ENCODE data around the gene ZNF221.

Gene ZNF221

DNA sequence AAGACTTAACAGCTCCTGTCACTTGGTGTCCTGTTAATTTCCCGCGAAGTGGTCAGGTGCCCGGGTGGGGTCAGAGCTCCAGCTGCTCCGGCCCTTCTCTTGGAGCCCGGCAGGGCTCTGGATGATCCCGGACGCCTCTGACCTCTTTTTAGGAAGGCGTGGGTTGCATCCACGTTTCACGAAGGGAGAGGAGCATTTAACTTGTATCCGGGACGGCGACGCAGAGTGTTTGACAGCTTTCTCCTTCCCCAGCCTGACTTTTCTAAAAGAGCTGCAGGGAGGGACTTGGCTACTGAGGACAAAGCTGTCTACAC, 33.6 kb downstream of the ZNF221 start:
- DNase-seq (ENCODE audit: low read depth), result no peak
- H3K4me3 ChIP-seq (ENCODE audit: low read depth, low read length), result peak overlapping the region; percentile 59
- no peak for TF ChIP-seq CTCF (IDR thresholded peaks at IDR 0.05; ENCODE audit: insufficient read depth, low read depth, low read length, missing control alignments)

DNA sequence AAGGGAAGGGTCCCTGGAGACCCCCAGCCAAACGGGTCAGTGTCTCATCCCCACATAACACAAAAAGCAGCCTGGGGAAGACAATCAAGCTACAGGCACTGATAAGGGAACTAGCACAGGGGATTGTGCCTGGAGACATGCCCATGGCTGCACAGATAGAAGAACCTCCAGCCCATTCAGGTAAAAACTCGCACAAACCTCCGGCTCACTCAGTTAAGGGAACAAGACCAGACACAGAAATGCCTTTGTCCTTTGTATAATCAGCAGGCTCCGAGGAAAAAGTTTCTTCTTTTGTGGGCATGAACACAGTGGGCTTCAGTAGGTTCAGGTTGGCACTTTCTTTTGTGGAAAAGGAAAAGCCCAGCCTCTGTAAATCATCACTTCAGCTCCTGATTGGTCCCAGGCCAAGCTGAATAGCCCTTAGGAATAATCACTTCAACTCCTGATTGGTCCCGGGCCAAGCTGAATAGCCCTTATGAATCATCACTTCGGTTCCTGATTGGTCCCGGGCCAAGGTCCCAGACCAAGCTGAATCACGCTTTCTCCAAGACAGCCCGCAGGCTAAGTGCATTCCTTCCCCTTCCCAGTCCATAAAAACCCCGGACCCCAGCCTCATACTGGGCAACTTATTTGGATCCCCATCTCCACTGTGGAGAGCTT, 46.7 kb downstream of the ZNF221 start:
- H3K4me3 ChIP-seq (ENCODE audit: low read depth, low read length), result no peak overlapping the region
- DNase-seq (ENCODE audit: low read depth), result no peak
- no peak for TF ChIP-seq CTCF (IDR thresholded peaks at IDR 0.05; ENCODE audit: insufficient read depth, low read depth, low read length, missing control alignments)

GRCh38 chr19:44002212-44002565, 51.2 kb downstream of the ZNF221 start:
- DNase-seq (ENCODE audit: low read depth), result no peak
- no peak for TF ChIP-seq CTCF (IDR thresholded peaks at IDR 0.05; ENCODE audit: insufficient read depth, low read depth, low read length, missing control alignments)
- peak overlapping the region; percentile 74 for H3K4me3 ChIP-seq (ENCODE audit: low read depth, low read length)

GRCh38 chr19:44002566-44003460, 51.8 kb downstream of the ZNF221 start, which contains the start of gene ZNF230:
Gene ZNF230, plus strand, starts transcription at chr19:44002957. Its CDS starts 4,122 bp downstream, at chr19:44007079.
- TF ChIP-seq CTCF (IDR thresholded peaks at IDR 0.05; ENCODE audit: insufficient read depth, low read depth, low read length, missing control alignments), result no peak
- peak; percentile 96 for DNase-seq (ENCODE audit: low read depth)

GRCh38 chr19:44003461-44004009, 52.5 kb downstream of the ZNF221 start:
- DNase-seq (ENCODE audit: low read depth), result peak; percentile 30
- TF ChIP-seq CTCF (IDR thresholded peaks at IDR 0.05; ENCODE audit: insufficient read depth, low read depth, low read length, missing control alignments), result no peak
- H3K4me3 ChIP-seq (ENCODE audit: low read depth, low read length), result peak overlapping the region; percentile 74

More at GRCh38 chr19:44002566-44003460, 51.8 kb downstream of the ZNF221 start, which contains the start of gene ZNF230:
- peak within 1 kb of the TSS; percentile 74 for H3K4me3 ChIP-seq (ENCODE audit: low read depth, low read length)

- DNase-seq (ENCODE audit: low read depth), result no peak
- no peak for TF ChIP-seq CTCF (IDR thresholded peaks at IDR 0.05; ENCODE audit: insufficient read depth, low read depth, low read length, missing control alignments)
- H3K4me3 ChIP-seq (ENCODE audit: low read depth, low read length), result no peak overlapping the region
Observed at GRCh38 chr19:44005973-44006372, 54.9 kb downstream of the ZNF221 start.
